HUES48 (cell line): ENCODE results near the gene GLDN.

Source experiments
- H3K27ac ChIP-seq: one replicate; pipeline ENCODE4 v1.7.0; 2013; ENCODE audit warnings: low read depth, low read length, inconsistent platforms
- H3K27me3 ChIP-seq: 2 replicates; pipeline ENCODE4 v1.6.1; 2013; ENCODE audit warnings: mild to moderate bottlenecking, low read length; ENCODE audit not compliant: control insufficient read depth, insufficient read depth
- H3K36me3 ChIP-seq: 2 replicates; pipeline ENCODE4 v1.6.1; 2013; ENCODE audit warnings: low read length; ENCODE audit not compliant: control insufficient read depth, insufficient read depth
- H3K4me1 ChIP-seq: 2 replicates; pipeline ENCODE4 v1.6.1; 2013; ENCODE audit warnings: mild to moderate bottlenecking, low read length; ENCODE audit not compliant: control insufficient read depth, insufficient read depth
- H3K4me3 ChIP-seq: 2 replicates; pipeline ENCODE4 v1.5.1; 2013; ENCODE audit warnings: mild to moderate bottlenecking, low read depth, low read length
- H3K9ac ChIP-seq: 2 replicates; pipeline ENCODE4 v1.6.1; 2013; ENCODE audit warnings: mild to moderate bottlenecking, low read depth, low read length, moderate library complexity
- H3K9me3 ChIP-seq: 2 replicates; pipeline ENCODE4 v1.6.1; 2013; ENCODE audit warnings: low read length; ENCODE audit not compliant: control insufficient read depth, insufficient read depth

GLDN gene

GRCh38 chr15:51313074-51313393 lies 28.4 kb upstream of the GLDN start:
- no peaks in the 10 kb centered on the region for H3K27me3 ChIP-seq
- no peaks in the 10 kb centered on the region for H3K9me3 ChIP-seq
- no peak overlapping the region for H3K9ac ChIP-seq
- H3K4me3 ChIP-seq: no peak overlapping the region
- H3K36me3 ChIP-seq: no peaks in the 10 kb centered on the region
- H3K4me1 ChIP-seq: no peaks in the 10 kb centered on the region
- H3K27ac ChIP-seq: no peak overlapping the region

- H3K9me3 ChIP-seq: no peaks in the 10 kb centered on the region
- H3K4me1 ChIP-seq: no peaks in the 10 kb centered on the region
- H3K27me3 ChIP-seq: no peaks in the 10 kb centered on the region
- no peak overlapping the region for H3K27ac ChIP-seq
- H3K4me3 ChIP-seq: no peak overlapping the region
- H3K36me3 ChIP-seq: no peaks in the 10 kb centered on the region
- no peak overlapping the region for H3K9ac ChIP-seq
These were observed 27.7 kb upstream of the GLDN start for GRCh38 chr15:51313644-51314280.

GRCh38 chr15:51314391-51315337 lies 26.8 kb upstream of the GLDN start:
- H3K27me3 ChIP-seq: no peaks in the 10 kb centered on the region
- no peak overlapping the region for H3K27ac ChIP-seq
- H3K36me3 ChIP-seq: no peaks in the 10 kb centered on the region
- no peak overlapping the region for H3K9ac ChIP-seq
- H3K4me1 ChIP-seq: no peaks in the 10 kb centered on the region
- H3K4me3 ChIP-seq: no peak overlapping the region
- H3K9me3 ChIP-seq: no peaks in the 10 kb centered on the region

GRCh38 chr15:51315726-51316125 lies 25.7 kb upstream of the GLDN start:
- Histone ChIP-seq H3K9ac (no peak overlapping the region), H3K27ac (no peak overlapping the region), H3K27me3 (no peaks in the 10 kb centered on the region), H3K36me3 (no peaks in the 10 kb centered on the region), H3K4me1 (no peaks in the 10 kb centered on the region), H3K4me3 (no peak overlapping the region), H3K9me3 (no peaks in the 10 kb centered on the region)

GRCh38 chr15:51316636-51317035 lies 24.8 kb upstream of the GLDN start:
- Histone ChIP-seq H3K9me3 (no peaks in the 10 kb centered on the region), H3K4me3 (no peak overlapping the region), H3K36me3 (no peaks in the 10 kb centered on the region), H3K27ac (no peak overlapping the region), H3K9ac (no peak overlapping the region), H3K4me1 (no peaks in the 10 kb centered on the region), H3K27me3 (no peaks in the 10 kb centered on the region)

GRCh38 chr15:51318382-51319150 lies 22.9 kb upstream of the GLDN start:
- no peaks in the 10 kb centered on the region for H3K9me3 ChIP-seq
- H3K36me3 ChIP-seq: no peaks in the 10 kb centered on the region
- H3K27ac ChIP-seq: no peak overlapping the region
- H3K9ac ChIP-seq: no peak overlapping the region
- no peak overlapping the region for H3K4me3 ChIP-seq
- no peaks in the 10 kb centered on the region for H3K4me1 ChIP-seq
- no peaks in the 10 kb centered on the region for H3K27me3 ChIP-seq

- H3K4me3 ChIP-seq: no peak overlapping the region
These were observed 21.9 kb upstream of the GLDN start for GRCh38 chr15:51319539-51319938.

GRCh38 chr15:51320843-51321242 lies 20.6 kb upstream of the GLDN start:
- Histone ChIP-seq H3K27ac (no peak overlapping the region), H3K9me3 (no peaks in the 10 kb centered on the region), H3K9ac (no peak overlapping the region), H3K27me3 (no peaks in the 10 kb centered on the region), H3K4me3 (no peak overlapping the region), H3K4me1 (no peaks in the 10 kb centered on the region), H3K36me3 (no peaks in the 10 kb centered on the region)

More at GRCh38 chr15:51319539-51319938, 21.9 kb upstream of the GLDN start:
- no peak overlapping the region for H3K27ac ChIP-seq
- H3K9ac ChIP-seq: no peak overlapping the region
- no peaks in the 10 kb centered on the region for H3K4me1 ChIP-seq
- no peaks in the 10 kb centered on the region for H3K36me3 ChIP-seq
- no peaks in the 10 kb centered on the region for H3K9me3 ChIP-seq
- H3K27me3 ChIP-seq: no peaks in the 10 kb centered on the region

GRCh38 chr15:51321316-51321715 lies 20.1 kb upstream of the GLDN start:
- Histone ChIP-seq H3K9ac (no peak overlapping the region), H3K4me1 (no peaks in the 10 kb centered on the region), H3K9me3 (no peaks in the 10 kb centered on the region), H3K27me3 (no peaks in the 10 kb centered on the region), H3K36me3 (no peaks in the 10 kb centered on the region), H3K27ac (no peak overlapping the region), H3K4me3 (no peak overlapping the region)

- H3K9ac ChIP-seq: no peak overlapping the region
- no peaks in the 10 kb centered on the region for H3K36me3 ChIP-seq
- no peak overlapping the region for H3K4me3 ChIP-seq
- no peak overlapping the region for H3K27ac ChIP-seq
- H3K4me1 ChIP-seq: no peaks in the 10 kb centered on the region
- H3K27me3 ChIP-seq: no peaks in the 10 kb centered on the region
- no peaks in the 10 kb centered on the region for H3K9me3 ChIP-seq
These were observed 18.7 kb upstream of the GLDN start for GRCh38 chr15:51322621-51323296.
